K562 (cell line): ENCODE measurements around the gene C19orf67. TPM values are rescaled to one million over a fixed set of nuclear protein-coding genes. Genes with fewer than 3 reads are reported as not detected.

Source experiments
- BHLHE40 ChIP-seq: IDR thresholded peaks from 2 replicates; pipeline ENCODE4 v1.6.1; 2011; ENCODE audit warnings: low read length, improper control_type of control experiment
- FOXK2 ChIP-seq, 2 experiments: fragments of 450-650 bp; IDR thresholded peaks in 1 of 2; conservative IDR thresholded peaks in 1 of 2; 2 replicates each; pipeline ENCODE4 v1.6.1; 2016; ENCODE audit warnings: low read depth in 2 of 2, mild to moderate bottlenecking in 1 of 2
- GABPB1 ChIP-seq: sonication (generic); formaldehyde crosslinking; IDR thresholded peaks from 2 replicates; pipeline ENCODE4 v1.8.0; 2022; ENCODE audit warnings: mild to moderate bottlenecking, missing genetic modification reagents
- GATA2 ChIP-seq: sonication (generic); formaldehyde crosslinking; IDR thresholded peaks from 2 replicates; pipeline ENCODE4 v1.4.0; 2020; ENCODE audit warnings: mild to moderate bottlenecking, missing genetic modification reagents
- MAFK ChIP-seq: IDR thresholded peaks from 2 replicates; pipeline ENCODE4 v1.6.1; 2011; ENCODE audit warnings: low read length, improper control_type of control experiment
- NBN ChIP-seq: fragments of 450-650 bp; IDR thresholded peaks from 2 replicates; pipeline ENCODE4 v1.6.1; 2016; ENCODE audit warnings: low read depth, mild to moderate bottlenecking
- TCF7 ChIP-seq: sonication (generic); IDR thresholded peaks from 2 replicates; pipeline ENCODE4 v1.6.1; 2016; ENCODE audit warnings: antibody characterized with exemption, borderline replicate concordance
- polyA plus RNA-seq, 8 experiments: library from polyadenylated mRNA; depleted of rRNA in 4 of 8; stranded (reverse) in 5 of 8; unstranded in 3 of 8; fragments of >200 nt; fragmentation: Nextera tagmentation in 2 of 8; fragmentation: Illumina TruSeq in 1 of 8; extraction: Ambion mirVana in 2 of 8; extraction: Trizol in 1 of 8; gene quantifications; 2 replicates each; pipeline versions ENCODE4 v1.2.1 to v1.2.3, GENCODE V29; 2011 to 2014; ENCODE audit warnings: inconsistent platforms in 1 of 8, missing spikeins in 1 of 8
- total RNA-seq, 7 experiments: library from RNA; depleted of rRNA in 6 of 7; stranded (reverse); fragments of >200 nt in 6 of 7; fragmentation: Illumina TruSeq in 2 of 7; extraction: Trizol in 2 of 7; gene quantifications; 2 replicates each; pipeline versions ENCODE4 v1.2.1 to v1.2.3, GENCODE V29; 2011 to 2021; ENCODE audit warnings: low replicate concordance in 1 of 7
- TF ChIP-seq, protein P1 (sequence below): sonication (generic); formaldehyde crosslinking; IDR thresholded peaks from 2 replicates; pipeline ENCODE4 v1.8.1; 2023; ENCODE audit warnings: mild to moderate bottlenecking, missing genetic modification reagents

C19orf67 gene
- total and polyA plus RNA-seq, 9 of the 15 experiments (the other 6 are each of a cell fraction or from before 2014, with no cell fraction given) = 0.29 to 1.8 (median 0.51) TPM; not detected in 3

DNA sequence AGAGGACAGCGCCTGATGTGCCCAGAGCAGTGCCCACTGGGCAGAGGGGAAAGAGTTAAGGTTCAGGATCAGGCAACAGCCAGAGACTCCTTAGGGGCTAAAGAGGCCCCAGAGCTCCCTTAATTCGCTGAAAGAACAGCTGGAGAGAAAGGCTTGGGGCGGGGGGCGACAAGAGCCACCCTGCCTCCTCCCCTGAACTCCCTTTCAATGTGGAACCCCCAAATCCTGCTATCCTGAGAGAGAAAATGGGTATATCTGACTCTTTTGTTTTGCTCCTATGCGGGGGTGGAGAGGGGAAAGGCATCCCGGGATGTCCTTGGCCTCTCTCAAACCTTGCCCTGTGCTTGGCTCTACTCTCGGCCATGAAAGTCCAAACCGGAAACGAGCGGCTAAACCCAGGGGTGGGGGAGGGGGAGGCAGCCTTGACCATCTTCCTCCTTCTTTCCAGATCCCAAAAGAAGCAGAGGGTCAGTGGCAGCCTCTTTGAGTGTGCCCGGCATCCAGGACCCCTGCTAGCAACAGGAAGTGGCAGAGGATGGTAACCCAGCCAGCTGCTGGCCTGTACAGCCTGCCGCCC lies 27.3 kb upstream of the C19orf67 start (continued):
- TF ChIP-seq GATA2 (CRISPR knock-in tag) (no peak), TCF7 (no peak), MAFK (no peak), NBN (no peak), BHLHE40 (no peak), FOXK2 (conservative IDR thresholded peaks at IDR 0.05 in 1 of 2, IDR thresholded peaks at IDR 0.05 in 1 of 2; ENCODE audit: low read depth in 2 of 2) (no peak), GABPB1 (CRISPR knock-in tag) (no peak)
- TF ChIP-seq, protein P1, sequence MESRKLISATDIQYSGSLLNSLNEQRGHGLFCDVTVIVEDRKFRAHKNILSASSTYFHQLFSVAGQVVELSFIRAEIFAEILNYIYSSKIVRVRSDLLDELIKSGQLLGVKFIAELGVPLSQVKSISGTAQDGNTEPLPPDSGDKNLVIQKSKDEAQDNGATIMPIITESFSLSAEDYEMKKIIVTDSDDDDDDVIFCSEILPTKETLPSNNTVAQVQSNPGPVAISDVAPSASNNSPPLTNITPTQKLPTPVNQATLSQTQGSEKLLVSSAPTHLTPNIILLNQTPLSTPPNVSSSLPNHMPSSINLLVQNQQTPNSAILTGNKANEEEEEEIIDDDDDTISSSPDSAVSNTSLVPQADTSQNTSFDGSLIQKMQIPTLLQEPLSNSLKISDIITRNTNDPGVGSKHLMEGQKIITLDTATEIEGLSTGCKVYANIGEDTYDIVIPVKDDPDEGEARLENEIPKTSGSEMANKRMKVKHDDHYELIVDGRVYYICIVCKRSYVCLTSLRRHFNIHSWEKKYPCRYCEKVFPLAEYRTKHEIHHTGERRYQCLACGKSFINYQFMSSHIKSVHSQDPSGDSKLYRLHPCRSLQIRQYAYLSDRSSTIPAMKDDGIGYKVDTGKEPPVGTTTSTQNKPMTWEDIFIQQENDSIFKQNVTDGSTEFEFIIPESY = no peak
- TF ChIP-seq, all 486 proteins: peak for 0
